Activated CD4-positive, CD25-positive, alpha-beta regulatory T cell treated with anti-CD3 and anti-CD28 coated beads, Interleukin-2, amount 50 U/mL, for 72 hours (primary cell): ENCODE results near the gene ATP5ME.
"Not testable (repeated sequence)": the region's sequence is repeated elsewhere in the genome, so short reads cannot be mapped to it uniquely, and the experiment has no call there.

Experiments used
- DNase-seq: peaks from one replicate; pipeline ENCODE4 v3.0.0; 2021

The ATP5ME gene

DNA sequence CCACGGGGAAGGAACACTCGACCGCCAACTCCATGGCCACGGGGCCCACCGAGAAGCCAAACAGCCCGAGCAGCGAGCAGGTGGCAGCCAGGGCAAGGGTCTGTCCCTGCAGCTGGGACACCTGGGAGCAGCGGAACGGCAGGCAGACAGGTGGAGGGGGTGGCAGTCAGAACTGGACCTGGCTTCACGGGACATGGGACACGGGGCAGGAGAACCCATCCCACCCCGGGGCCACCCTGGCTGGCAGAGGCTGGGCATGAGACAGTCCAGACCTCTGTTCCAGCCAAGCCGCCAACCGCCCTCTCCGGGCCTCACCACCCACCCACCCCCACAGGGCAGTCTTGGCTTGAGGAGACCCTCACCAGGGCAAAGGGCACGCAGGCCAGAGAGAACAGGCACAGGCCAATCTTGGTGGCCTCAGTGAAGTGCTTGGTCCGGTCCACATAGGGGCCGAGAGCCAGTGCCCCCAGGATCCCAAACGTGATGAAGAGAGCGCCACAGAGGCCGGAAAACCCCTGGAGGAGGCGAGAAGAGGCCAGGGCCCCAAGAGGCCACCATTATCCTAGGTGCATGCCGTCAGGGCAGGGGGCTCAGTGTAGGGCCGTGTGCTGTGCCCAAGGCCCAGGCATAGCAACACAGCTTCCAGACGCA, 9.3 kb upstream of the ATP5ME start:
- no peak for DNase-seq

DNA sequence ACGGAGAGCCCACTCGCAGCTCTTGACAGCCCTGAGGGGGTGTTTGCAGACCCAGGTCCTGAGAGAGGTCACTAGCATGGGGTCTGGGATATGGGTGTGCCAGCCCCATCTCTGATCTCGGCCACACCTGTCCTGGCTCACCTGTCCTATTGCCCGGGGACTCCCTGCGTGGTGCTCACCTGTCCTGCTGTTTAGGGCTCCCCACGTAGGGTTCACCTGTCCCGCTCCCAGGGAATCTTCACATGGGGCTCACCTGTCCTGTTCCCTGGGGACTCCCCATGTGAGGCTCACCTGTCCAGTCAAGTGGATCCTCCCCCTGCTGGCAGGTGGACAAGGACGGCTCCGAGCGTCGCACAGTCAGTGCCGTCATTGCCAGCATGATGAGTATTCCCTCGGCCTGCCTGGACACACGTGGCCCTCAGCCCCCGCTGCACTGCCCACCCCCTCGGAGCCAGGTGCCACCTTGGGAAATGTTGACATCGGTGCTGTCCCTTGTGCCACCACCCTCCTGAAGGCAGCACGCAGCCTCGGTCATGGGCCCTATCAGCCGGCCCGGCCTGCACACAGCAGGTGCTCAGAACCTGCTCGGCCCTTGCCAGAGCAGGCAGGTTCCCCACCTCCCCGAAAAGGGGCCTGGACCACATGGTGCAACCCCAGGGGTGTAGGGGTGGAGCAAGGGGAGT, 8.6 kb upstream of the ATP5ME start:
- DNase-seq, result no peak

DNA sequence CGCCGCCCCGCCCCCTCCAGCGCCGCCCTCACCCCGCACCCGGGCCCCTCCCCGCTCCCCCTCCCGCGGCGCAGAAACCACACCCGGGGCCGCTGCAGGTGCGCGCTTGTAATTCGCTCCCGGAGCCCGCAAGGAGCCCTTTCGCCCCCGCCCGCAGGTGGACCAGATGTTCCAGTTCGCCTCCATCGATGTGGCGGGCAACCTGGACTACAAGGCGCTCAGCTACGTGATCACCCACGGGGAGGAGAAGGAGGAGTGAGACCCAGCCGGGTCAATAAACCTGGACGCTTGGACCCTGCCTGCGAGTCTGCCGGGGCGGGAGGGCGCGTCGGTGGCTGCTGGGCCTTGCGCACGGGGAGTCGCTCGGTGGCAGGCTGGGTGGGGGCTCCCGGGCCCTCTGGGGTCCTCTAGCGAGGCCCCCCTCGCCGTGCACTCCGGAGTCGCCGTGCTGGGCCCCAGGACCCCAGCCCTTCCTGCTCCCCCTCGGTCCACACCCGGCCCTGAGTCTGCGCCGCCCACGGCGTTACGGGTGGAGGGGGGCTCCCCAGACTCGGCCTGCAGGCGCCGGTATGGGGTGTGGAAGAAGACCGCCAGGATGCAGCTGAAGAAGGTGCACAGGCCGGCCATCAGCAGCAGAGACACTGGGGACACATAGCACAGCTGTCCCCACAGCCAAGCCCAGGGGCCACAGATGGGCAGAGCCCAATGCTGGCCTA, 7.8 kb upstream of the ATP5ME start:
- no peak for DNase-seq

GRCh38 chr4:680928-681645, 7.0 kb upstream of the ATP5ME start:
- DNase-seq, result peak; percentile 64

- no peak for DNase-seq
Observed at GRCh38 chr4:680551-680927, 6.5 kb upstream of the ATP5ME start.

DNA sequence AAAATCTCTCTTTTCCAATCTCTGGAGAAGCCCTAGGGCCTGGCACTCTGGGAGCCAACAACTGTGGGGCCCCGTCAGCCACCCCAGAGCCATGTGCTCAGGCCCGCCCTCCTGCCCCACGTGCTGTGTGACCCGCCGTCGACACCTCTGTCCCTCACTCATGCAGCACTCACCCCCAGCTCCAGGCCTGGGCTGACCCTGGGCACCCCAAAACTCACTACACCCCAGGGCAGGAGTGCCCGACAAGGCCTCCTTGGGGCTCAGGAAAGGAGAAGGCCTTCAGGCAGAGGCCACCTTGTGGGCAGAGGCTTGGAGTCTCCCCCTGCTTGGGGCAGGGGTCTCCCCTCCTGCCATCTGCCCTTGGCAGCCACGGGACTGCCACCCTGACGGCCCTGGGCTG, 6.0 kb upstream of the ATP5ME start:
- no peak for DNase-seq

- no peak for DNase-seq
Observed at GRCh38 chr4:679629-680028, 5.6 kb upstream of the ATP5ME start.

- DNase-seq, result no peak
Observed at GRCh38 chr4:679104-679481, 5.0 kb upstream of the ATP5ME start.

- no peak for DNase-seq
Observed at GRCh38 chr4:678331-679103, 4.4 kb upstream of the ATP5ME start.

DNA sequence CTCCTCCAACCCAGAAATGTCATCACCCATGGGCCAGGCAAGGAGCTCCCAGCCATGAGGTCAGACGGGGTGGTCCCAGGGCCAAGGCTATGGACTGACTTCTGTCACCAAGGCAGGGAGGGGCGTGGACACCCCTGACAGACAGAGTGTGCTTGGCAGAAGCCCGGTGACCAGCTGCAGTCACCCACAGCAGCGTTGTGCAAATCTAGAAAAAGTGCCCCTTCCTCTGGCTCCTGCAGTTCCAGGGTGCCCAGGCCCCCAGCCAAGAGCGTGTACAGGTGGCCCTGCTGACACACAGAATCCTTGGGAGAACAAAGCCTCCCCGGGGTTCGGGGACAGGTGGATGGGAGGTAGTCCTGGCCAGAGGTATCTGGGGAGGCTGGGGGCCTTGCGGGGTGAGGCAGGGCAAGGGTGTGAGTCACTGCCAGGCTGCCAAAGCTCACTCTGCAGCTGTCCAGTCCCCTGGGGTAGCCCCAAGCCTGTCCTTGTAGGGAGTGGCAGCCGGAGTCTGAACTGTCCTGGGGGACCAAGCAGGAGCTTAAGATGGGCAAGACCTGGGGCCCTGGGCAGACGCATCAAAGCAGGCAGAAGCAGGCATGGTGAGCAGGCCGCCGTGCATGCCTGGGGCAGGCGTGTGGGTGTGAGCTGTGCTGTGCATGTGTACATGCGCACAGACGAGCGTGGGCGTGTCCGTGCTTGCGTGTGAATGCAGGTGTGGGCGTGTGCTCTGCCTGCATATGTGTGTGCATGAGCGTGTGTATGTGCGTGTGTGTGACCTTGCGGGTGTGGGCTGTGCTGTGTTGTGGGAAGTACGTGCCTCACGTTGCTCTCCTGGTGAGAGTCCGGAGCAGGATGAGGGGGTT, 3.6 kb upstream of the ATP5ME start:
- no peak for DNase-seq

- DNase-seq, result no peak
Observed at GRCh38 chr4:676871-677235, 2.8 kb upstream of the ATP5ME start.

DNA sequence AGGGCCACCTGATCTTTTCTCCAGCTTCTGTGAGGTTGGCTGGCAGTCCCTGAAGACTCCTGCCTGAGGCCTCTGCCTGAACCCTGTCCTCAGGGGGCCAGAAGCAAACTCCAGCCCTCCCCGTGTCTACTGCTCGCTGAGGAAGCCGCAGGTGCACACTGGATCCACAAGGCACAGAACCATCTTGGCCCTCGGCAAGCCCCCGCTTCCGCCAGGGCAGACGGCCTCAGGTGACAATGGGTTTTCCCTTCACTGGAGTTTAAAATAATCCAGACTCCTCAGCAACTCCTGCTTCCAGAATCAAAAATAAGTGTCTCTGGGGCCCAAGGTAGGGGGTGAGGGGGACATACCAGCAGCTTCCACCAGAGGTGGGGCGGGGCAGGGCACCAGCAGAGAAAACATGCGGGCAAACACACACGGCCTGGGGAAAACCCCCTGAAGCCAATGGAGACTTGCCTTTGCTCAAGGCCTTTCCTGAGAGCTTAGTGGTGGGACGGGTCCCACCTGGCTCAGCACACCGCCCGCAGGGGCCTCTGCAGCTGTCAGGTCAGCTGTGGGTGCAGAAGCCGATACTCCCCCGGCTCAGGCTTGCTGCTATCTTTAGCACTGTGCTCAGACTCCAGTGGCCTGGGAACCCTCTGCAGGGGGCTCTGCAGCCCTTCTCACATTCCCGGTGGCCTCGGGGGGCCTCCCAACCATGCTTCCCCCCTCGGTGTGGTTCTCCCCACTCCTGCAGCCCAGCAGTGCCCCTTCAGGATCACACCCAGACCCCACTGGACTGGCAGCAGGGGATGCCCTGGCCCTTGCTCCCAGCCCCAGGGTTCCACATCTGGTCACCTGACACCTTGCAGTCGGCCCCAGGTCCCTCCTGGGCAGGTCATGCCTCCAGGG, 2.1 kb upstream of the ATP5ME start:
- no peak for DNase-seq

- DNase-seq, result no peak
Observed at GRCh38 chr4:675036-675882, 1.2 kb upstream of the ATP5ME start.

DNA sequence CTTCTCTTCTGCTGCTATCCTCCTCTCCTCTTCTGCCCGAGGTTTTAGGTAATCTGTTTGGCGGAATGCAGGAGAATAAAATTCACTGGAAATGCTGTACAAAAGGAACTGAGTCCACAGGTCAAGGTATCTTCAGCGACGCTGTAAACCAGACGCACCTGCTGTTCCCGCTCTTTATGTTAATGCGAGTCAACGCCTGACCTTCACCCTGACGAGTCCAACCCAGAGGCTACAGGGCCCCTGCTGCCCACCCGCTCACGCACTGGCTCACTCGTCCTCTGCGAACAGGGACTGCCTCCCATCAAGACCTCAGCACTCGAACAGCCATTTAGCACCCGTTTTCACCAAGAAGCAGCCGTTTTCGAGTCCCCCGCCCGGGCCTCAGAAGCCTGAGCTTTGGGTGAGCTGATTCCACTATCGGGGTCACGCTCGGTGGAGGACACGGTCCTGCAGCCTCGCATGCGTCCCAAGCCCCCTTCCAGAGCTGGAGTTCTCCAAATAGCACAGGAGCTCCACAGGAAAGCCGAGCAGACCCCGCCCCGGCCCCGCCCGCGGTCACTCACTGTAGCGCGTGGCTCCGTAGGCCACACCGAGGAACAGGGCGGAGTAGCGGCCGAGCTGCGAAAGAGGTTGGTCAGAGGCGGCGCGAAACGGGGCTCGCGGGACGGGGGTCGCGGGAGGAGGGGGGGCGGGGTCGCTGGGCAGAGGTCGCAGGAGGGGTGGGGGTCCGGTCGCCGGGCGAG, 556 bp downstream of the ATP5ME start:
- DNase-seq, result no peak

GRCh38 chr4:671769-672168, 2.3 kb downstream of the ATP5ME start:
- DNase-seq, result no peak

DNA sequence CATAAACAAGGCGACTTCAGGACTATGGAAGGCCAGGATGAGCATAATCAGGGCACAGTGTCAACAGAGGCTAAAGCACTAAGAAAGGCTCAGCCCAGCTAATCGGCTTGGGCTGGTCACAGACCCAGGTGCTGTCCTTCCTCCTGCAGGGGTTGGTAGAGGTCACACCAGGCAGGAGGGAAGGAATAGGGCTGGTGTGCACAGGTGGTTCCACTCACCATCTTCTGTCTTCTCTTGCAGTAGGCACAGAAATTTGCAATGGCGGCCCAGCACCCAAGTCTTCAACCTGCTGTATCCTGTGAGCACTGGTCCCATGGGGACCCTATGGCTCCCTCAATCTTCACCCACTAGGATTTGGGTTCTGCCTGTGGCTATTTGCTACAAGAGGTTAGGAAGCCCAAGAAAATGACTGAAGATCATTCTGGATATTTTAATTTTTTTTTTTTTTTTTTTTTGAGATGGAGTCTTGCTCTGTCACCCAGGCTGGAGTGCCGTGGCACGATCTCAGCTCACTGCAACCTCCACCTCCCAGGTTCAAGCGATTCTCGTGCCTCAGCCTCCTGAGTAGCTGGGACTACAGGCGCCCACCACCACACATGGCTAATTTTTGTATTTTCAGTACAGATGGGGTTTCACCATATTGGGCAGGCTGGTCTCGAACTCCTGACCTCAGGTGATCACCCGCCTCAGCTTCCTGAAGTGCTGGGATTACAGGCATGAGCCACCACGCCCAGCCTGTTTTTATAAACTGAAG, 4.1 kb downstream of the ATP5ME start:
- DNase-seq, result not testable (repeated sequence)

DNA sequence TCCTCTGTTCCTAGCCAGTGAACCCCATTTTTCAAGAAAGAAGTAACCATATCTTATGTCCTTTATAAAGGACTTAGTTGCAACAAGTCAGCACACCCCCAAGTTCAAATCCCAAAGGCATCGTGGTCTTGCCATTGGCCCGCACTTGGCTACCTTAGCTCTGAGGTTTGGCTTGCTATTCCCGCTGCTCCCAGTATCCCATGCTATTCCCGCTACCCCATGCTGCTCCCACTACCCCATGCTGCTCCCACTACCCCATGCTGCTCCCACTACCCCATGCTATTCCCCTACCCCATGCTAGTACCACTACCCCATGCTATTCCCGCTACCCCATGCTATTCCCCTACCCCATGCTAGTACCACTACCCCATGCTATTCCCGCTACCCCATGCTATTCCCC, 5.9 kb downstream of the ATP5ME start:
- DNase-seq, result not testable (repeated sequence)

DNA sequence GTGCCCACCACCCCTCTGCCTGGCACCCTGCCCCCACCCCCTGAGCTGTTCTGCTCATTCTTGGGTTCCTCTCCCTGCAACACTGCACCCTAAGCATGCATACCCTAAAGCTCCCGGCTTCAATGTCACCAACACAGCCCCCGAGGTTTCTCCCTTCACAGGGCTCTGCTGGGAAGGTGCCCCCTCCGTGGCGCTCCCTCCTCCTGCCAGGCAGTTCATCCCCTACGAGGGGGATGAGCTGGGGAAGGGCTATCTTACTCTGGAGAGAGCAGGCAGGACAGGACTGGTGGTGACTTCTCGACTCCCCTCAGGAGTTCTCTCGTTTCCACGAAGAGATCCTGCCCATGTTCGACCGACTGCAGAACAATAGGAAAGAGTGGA, 6.5 kb downstream of the ATP5ME start:
- no peak for DNase-seq
